NCI-H2227 (cell line): Measurements from ENCODE around the gene KIAA1755.

Source experiments
- DNase-seq: peaks from one replicate; lab custom pipeline; 2025; ENCODE audit not compliant: unreplicated experiment; lab: John Stamatoyannopoulos, UW

The KIAA1755 gene

GRCh38 chr20:38243709-38244020 lies 16.9 kb downstream of the KIAA1755 start:
- DNase-seq, result no peak

DNA sequence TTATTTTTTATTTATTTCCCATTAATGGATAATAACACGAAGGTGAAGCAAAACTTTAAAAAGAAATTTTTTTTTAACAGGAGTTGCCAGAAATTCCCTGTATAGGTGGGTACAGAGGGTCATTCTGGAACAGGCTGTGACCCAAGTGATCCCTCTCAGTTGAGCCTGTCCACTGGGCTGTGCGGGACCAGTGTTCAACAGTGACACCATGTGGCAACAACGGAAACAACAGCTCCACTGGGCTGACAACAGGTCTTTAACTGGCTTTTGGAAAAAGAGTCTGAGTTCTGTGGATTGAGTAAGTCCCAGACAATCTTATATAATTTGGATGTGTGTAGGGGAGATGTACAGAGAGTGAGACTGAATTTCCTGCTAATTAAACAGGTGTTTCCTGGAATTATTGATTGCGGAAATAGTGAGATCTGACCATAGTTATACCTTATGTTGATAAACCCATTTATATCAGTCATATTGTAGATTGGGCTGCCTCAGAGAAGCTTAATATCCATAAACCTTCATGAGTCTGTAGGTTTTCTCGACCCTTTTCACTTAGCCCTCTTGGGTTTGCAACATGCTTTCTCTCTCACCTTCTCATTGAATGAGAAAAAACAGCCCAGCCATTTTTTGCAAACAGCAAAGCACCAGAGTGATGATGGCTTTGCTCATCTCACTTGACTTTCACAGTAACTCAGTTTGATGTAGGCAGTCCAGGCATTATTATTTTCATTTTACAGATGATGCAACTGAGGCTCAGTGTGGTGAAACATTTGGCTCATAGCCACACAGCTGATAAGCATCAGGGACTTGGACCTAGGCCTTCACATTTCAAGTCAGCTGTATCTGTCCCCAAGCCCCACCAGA lies 17.5 kb downstream of the KIAA1755 start:
- peak; percentile 27 for DNase-seq

GRCh38 chr20:38241201-38241600 lies 19.3 kb downstream of the KIAA1755 start:
- DNase-seq, result no peak

GRCh38 chr20:38239441-38239840 lies 21.1 kb downstream of the KIAA1755 start:
- DNase-seq, result no peak

GRCh38 chr20:38238829-38239228 lies 21.7 kb downstream of the KIAA1755 start:
- DNase-seq, result no peak

DNA sequence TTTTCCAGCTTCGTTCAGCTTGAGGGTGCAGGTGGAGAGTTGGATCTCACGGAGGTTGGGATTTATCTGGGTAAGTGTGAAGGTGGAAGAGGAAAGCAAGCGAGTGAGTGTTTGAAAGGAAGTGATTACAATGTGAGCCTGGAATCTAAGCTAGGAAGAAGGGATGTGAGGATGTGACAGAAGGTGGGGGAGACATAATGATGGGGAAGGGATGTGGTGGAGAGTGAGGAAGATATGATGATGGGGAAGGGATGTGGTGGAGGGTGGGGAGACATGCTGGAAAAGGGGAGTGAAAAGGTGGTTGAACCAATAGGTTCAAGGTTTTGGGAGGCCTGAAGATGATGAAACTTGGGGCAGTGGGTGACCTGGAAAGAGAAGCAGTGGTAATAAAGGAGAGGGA lies 23.2 kb downstream of the KIAA1755 start:
- DNase-seq, result no peak

DNA sequence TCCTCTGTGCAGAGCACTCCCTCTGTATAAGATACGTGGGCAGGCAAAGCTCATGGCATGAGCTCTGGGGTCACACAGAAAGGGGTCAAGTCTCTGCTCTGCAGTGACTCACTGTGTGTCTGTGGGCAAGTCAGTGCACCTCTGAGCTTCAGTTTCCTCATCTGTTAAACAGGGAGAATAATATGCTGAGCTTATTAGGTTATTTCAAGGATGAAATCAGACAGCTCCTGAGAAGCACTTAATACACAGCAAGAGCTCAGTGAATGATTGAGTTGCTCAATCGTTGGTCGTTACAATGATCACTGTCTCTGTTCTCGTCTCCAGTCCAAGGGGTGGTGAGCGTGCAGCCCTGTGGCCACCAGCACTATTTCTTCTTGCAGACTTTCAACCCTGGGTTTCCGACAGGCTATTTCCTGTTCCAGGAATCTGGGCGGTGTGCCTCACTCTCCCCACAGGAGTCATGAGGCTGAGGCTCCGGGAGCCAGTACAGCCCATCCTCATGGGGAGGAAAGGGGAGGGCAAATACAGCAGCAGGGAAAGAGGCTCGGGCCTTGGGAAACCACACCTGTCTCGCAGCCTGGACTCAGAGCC lies 28.9 kb downstream of the KIAA1755 start:
- DNase-seq, result no peak

DNA sequence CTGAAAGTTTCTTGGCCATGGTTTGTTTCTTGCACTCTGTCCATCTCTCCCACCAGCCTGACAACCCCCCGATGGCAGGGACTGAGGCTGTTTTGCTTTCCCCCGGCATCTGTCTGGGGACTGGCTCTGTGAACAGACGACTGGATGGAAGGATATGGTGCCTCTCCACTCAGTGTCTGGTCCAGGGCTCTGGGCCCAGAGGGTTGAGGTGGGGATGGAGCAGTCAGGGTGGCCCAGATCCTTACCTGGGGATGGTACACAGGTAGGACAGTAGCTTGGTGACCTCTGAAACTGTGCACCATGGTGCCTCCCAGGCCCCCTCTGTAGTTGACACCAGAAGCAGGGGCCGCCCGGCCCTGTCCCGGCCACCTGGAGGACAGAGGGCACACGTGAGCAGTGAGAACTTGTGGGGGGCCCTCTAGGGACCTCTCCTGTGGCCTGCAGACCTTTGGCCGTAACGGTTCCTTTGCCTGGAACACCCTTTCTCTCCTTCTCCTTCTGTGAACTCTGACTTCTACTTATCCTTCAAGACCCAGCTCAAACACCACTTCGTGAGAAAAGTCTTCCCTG lies 29.5 kb downstream of the KIAA1755 start:
- DNase-seq, result no peak

- no peak for DNase-seq
These were observed 30.3 kb downstream of the KIAA1755 start for GRCh38 chr20:38230253-38230551.

- peak; percentile 32 for DNase-seq
These were observed 30.9 kb downstream of the KIAA1755 start for GRCh38 chr20:38229376-38230252.

DNA sequence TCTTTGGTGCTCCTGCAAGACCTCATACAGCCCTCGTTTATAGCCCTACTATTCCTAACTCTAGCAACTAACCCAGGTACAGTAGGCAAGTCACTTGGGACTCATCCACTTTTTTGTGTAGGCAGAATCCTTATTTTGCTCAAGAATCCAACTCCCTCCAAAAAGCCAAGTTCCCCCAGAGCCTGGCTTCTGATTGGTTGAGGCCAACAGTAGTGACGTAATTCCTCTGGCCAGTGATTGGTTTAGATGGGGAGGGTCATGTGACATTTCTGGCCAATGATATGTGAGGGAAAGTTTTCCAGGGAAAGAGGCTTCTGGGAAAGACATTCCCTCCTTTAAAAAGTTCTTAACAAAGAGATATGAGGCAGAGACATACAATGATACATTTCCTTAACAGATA lies 32.1 kb downstream of the KIAA1755 start:
- peak; percentile 12 for DNase-seq

DNA sequence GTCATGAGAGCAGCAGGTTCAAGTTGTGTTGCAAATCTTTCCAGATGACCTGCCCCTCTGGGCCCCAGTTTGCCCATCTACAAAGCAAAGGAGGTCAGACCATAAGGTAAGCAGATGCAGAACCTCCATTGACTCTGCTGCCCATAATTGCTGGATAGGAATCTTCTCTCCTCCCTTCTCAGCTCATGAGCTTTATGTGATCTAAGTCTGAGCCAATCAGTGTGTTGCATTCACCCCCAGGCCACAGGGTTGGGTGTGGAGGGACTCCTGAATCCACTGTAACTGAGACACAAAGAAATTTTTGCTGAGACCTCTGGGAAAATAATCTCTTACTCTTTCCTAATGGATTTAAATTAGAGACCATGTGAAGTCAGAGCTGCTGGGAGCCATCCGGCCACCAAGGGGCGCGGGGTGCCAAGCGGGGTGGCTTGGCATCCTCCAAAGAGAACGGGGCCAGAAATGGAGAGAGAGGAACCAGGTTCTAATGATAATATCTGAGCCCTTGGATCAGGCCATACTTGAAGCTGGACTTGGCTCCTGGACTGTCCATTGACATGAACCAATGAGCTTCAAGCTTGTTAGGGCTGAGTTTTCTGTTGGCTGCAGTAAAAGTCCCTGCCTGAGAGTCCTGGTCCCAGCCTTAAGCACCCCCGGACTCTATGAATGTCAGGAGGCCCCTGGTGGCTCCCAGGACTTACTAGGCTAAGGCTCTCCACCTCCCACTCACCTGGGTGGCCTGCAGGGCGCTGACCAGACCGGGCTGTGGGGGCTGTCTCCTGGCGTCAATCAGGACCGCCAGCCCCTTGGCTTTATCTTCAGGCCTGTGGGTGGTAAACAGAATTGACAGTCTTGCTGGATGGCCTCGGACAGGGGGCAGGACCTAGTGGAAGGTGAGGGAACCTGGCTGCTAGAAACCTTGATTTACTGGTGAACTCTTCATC lies 32.8 kb downstream of the KIAA1755 start:
- DNase-seq, result no peak

- DNase-seq, result no peak
These were observed 34.0 kb downstream of the KIAA1755 start for GRCh38 chr20:38226553-38226952.

GRCh38 chr20:38225900-38226263 lies 34.7 kb downstream of the KIAA1755 start:
- no peak for DNase-seq

- no peak for DNase-seq
These were observed 35.2 kb downstream of the KIAA1755 start for GRCh38 chr20:38225240-38225899.

GRCh38 chr20:38224531-38224930 lies 36.0 kb downstream of the KIAA1755 start:
- no peak for DNase-seq

DNA sequence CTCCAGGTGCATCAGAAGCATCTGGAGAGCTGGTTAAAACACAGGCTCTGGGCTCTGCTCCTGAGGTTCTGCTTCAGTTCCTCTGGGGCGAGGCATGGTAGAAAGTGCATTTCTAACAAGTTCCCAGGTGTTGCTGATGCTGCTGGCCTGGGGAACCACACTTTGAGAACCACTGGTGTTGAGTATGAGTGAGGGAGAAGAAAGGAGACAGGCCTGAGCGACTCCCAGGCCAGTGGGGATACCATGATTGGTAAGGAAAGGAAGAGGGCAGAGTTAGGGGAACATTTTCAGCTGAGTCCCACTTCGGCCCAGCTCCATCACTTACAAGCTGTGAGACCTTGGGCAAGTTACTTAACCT lies 36.8 kb downstream of the KIAA1755 start:
- DNase-seq, result no peak

GRCh38 chr20:38222923-38223742 lies 37.4 kb downstream of the KIAA1755 start:
- no peak for DNase-seq

DNA sequence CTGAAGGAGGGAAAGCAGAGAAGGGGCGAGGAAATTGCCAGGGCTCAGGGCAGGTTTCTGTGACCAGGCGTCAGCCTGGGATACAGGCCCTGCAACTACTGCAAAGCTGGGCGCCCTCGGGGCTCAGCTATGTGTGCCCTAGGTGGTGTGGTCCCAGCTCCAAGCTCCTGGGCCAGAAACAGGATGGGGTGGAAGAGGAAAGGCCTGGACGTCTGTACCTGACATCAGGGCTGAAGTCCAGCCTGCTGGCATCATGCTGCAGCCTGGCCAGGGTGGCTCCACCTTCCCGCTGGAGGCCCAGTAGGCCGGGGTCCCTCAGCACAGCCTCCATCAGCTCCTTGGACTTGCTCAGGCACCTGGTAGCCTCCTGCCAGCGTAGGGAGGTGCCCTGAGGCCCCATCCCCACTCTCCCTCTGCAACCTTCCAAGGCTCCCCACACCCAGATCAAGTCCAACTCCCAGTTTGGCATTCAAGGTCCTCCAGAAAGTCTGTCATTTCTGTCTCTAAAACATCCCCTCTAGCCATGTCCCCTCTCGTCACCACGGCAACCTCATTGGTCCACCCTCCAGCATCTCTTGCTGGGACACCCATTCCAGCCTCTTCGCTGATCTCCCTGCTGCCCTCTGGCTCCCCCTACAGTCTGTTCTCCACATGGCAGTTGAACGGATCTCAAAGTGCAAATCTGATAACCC lies 38.2 kb downstream of the KIAA1755 start:
- peak; percentile 76 for DNase-seq
